Testis (tissue), 3 donors: ENCODE measurements around the gene TMEM233. TPM values are rescaled to one million over a fixed set of nuclear protein-coding genes. Genes with fewer than 3 reads are reported as not detected.

Source experiments
- DNase-seq: peaks from one replicate; pipeline ENCODE4 v3.0.0-alpha.2; 2019
- H3K27ac ChIP-seq, 2 donors: fragments of 200-600 bp; sonication (generic); one replicate each; pipeline ENCODE4 v1.5.1; 2019
- H3K27me3 ChIP-seq: fragments of 200-600 bp; sonication (generic); one replicate; pipeline ENCODE4 v1.5.1; 2019
- H3K36me3 ChIP-seq: fragments of 200-600 bp; sonication (generic); one replicate; pipeline ENCODE4 v1.5.1; 2017; ENCODE audit warnings: low read depth; ENCODE audit errors: missing control alignments
- H3K4me1 ChIP-seq: fragments of 200-600 bp; sonication (generic); one replicate; pipeline ENCODE4 v1.5.1; 2019
- H3K4me3 ChIP-seq, 2 donors: fragments of 200-600 bp; sonication (generic); one replicate each; pipeline ENCODE4 v1.5.1; 2017 to 2019
- H3K9me3 ChIP-seq: fragments of 200-600 bp; sonication (generic); one replicate; pipeline ENCODE4 v1.5.1; 2017
- CTCF ChIP-seq, 3 experiments: fragments of 450-650 bp in 2 of 3; fragments of 200-600 bp in 1 of 3; sonication (generic) in 1 of 3; IDR thresholded peaks; one replicate each; pipeline ENCODE4 v1.5.1; 2016 to 2019; ENCODE audit warnings: antibody characterized with exemption in 3 of 3, mild to moderate bottlenecking in 2 of 3, moderate library complexity in 1 of 3
- POLR2A ChIP-seq: fragments of 450-650 bp; IDR thresholded peaks from one replicate; pipeline ENCODE4 v1.6.1; 2017; ENCODE audit warnings: antibody characterized with exemption, mild to moderate bottlenecking, moderate library complexity
- WGBS, 2 donors: methylation state at CpG; one replicate each; pipeline ENCODE4 v1.1.5; 2018; 5-methylcytosine and 5-hydroxymethylcytosine counted together
- intact Hi-C: fragments of 100-400 bp; cut with DNase I; formaldehyde crosslinking; loops from one replicate; pipeline ENCODE4 v1.15.1; 2023; ENCODE audit warnings: low total_unique reads
- polyA plus RNA-seq: library from polyadenylated mRNA; stranded (reverse); fragments of 350-450 nt; fragmentation: Illumina TruSeq; extraction: RNeasy Lipid Tissue Mini Kit (QIAGEN cat#74804); gene quantifications from one replicate; pipeline ENCODE4 v1.2.3, GENCODE V29; 2014; ENCODE audit warnings: low read depth, low replicate concordance; ENCODE audit not compliant: insufficient read depth
- total RNA-seq, 2 donors: library from RNA; depleted of rRNA; stranded (reverse); fragments of >200 nt; gene quantifications; one replicate each; pipeline ENCODE4 v1.2.3, GENCODE V29; 2016

Gene TMEM233
- total and polyA plus RNA-seq, 3 donors from 2014 or later: 0.31 to 0.47 TPM; not detected in 1

- TF ChIP-seq POLR2A: no peak
- no peak for TF ChIP-seq CTCF (IDR thresholded peaks at IDR 0.05)
- Histone ChIP-seq H3K9me3 (no peaks in the 10 kb centered on the region), H3K4me1 (no peaks in the 10 kb centered on the region), H3K27ac (no peak overlapping the region), H3K36me3 (no peaks in the 10 kb centered on the region), H3K4me3 (no peak overlapping the region), H3K27me3 (no peaks in the 10 kb centered on the region)
- DNase-seq: no peak
- 65 to 66% methylated on average over 7 of the region's 7 CpGs for WGBS, 2 donors
- intact Hi-C loops: no loop called here
These were observed 8.5 kb downstream of the TMEM233 start for GRCh38 chr12:119601877-119602733.

- 85 to 98% methylated on average over 4 of the region's 4 CpGs for WGBS, 2 donors
- Histone ChIP-seq H3K9me3 (no peaks in the 10 kb centered on the region), H3K4me1 (no peaks in the 10 kb centered on the region), H3K4me3 (no peak overlapping the region), H3K27ac (no peak overlapping the region), H3K27me3 (no peaks in the 10 kb centered on the region), H3K36me3 (no peaks in the 10 kb centered on the region)
- DNase-seq: no peak
- intact Hi-C loops: no loop called here
- no peak for TF ChIP-seq CTCF (IDR thresholded peaks at IDR 0.05)
- TF ChIP-seq POLR2A: no peak
These were observed 9.1 kb downstream of the TMEM233 start for GRCh38 chr12:119602734-119603094.

- H3K36me3 ChIP-seq: no peaks in the 10 kb centered on the region
- DNase-seq: no peak
- TF ChIP-seq CTCF (IDR thresholded peaks at IDR 0.05) (no peak), POLR2A (no peak)
- no peak overlapping the region for H3K4me3 ChIP-seq
- WGBS, 2 donors: 33 to 40% methylated on average over 2 of the region's 2 CpGs
- no peak overlapping the region for H3K27ac ChIP-seq
- H3K9me3 ChIP-seq: no peaks in the 10 kb centered on the region
- H3K4me1 ChIP-seq: no peaks in the 10 kb centered on the region
- H3K27me3 ChIP-seq: no peaks in the 10 kb centered on the region
- intact Hi-C loops: no loop called here
These were observed 10.2 kb downstream of the TMEM233 start for GRCh38 chr12:119603767-119604166.

- H3K4me3 ChIP-seq: no peak overlapping the region
- H3K27ac ChIP-seq: no peak overlapping the region
- TF ChIP-seq POLR2A: no peak
- no peak for TF ChIP-seq CTCF (IDR thresholded peaks at IDR 0.05)
- WGBS, 2 donors: 62 to 80% methylated on average over 3 of the region's 3 CpGs
- no peaks in the 10 kb centered on the region for H3K36me3 ChIP-seq
- H3K27me3 ChIP-seq: no peaks in the 10 kb centered on the region
- no peaks in the 10 kb centered on the region for H3K9me3 ChIP-seq
- intact Hi-C loops: no loop called here
- H3K4me1 ChIP-seq: no peaks in the 10 kb centered on the region
- DNase-seq: no peak
These were observed 15.8 kb downstream of the TMEM233 start for GRCh38 chr12:119609358-119609757.
